GM19438 (cell line): Measurements from ENCODE around the gene PTPRG.
"Not testable (repeated sequence)": the region's sequence is repeated elsewhere in the genome, so short reads cannot be mapped to it uniquely, and the experiment has no call there.

Experiments used
- ATAC-seq: cut with Tn5 transposase; IDR thresholded peaks from one replicate; pipeline ENCODE4 v1.9.1; 2021; ENCODE audit warnings: low read depth; ENCODE audit not compliant: unreplicated experiment

PTPRG gene

GRCh38 chr3:61812517-61812916, 251.1 kb downstream of the PTPRG start:
- ATAC-seq: no peak

- no peak for ATAC-seq
Observed at GRCh38 chr3:61813636-61814035, 252.3 kb downstream of the PTPRG start.

- no peak for ATAC-seq
Observed at GRCh38 chr3:61814674-61815073, 253.3 kb downstream of the PTPRG start.

GRCh38 chr3:61816304-61816703, 254.9 kb downstream of the PTPRG start:
- ATAC-seq: not testable (repeated sequence)

- ATAC-seq: no peak
Observed at GRCh38 chr3:61819861-61820260, 258.5 kb downstream of the PTPRG start.

GRCh38 chr3:61820306-61820992, 259.1 kb downstream of the PTPRG start:
- no peak for ATAC-seq

GRCh38 chr3:61821823-61822251, 260.5 kb downstream of the PTPRG start:
- ATAC-seq: no peak

GRCh38 chr3:61822588-61822987, 261.2 kb downstream of the PTPRG start:
- no peak for ATAC-seq

GRCh38 chr3:61824553-61825135, 263.3 kb downstream of the PTPRG start:
- ATAC-seq: no peak

- ATAC-seq: no peak
Observed at GRCh38 chr3:61826161-61826560, 264.8 kb downstream of the PTPRG start.

- ATAC-seq: no peak
Observed at GRCh38 chr3:61828184-61828874, 267.0 kb downstream of the PTPRG start.

GRCh38 chr3:61828880-61829721, 267.7 kb downstream of the PTPRG start:
- no peak for ATAC-seq

- no peak for ATAC-seq
Observed at GRCh38 chr3:61829722-61830350, 268.5 kb downstream of the PTPRG start.

- ATAC-seq: no peak
Observed at GRCh38 chr3:61831973-61832372, 270.6 kb downstream of the PTPRG start.

GRCh38 chr3:61832375-61833229, 271.2 kb downstream of the PTPRG start:
- ATAC-seq: no peak

GRCh38 chr3:61839256-61839655, 277.9 kb downstream of the PTPRG start:
- no peak for ATAC-seq

GRCh38 chr3:61841111-61841845, 279.9 kb downstream of the PTPRG start:
- no peak for ATAC-seq

GRCh38 chr3:61841988-61842387, 280.6 kb downstream of the PTPRG start:
- no peak for ATAC-seq

GRCh38 chr3:61844346-61844745, 283.0 kb downstream of the PTPRG start:
- ATAC-seq: no peak
